ENCODE measurements around the gene ARID1B. TPM values are rescaled to one million over a fixed set of nuclear protein-coding genes. Genes with fewer than 3 reads are reported as not detected.
A peak's percentile ranks its signal among the peaks of the same experiment; 100 is the strongest.

The ARID1B gene
- total and polyA plus RNA-seq, 11 donors, result 15.3 to 76.1 (median 40.7) TPM

- 92 to 93% (median 92%) methylated on average over 10 of the region's 10 CpGs for WGBS, 4 donors
- DNase-seq (no peak), ATAC-seq (no peak)
- Histone ChIP-seq H3K9me3 (no peaks in the 10 kb centered on the region), H3K36me3 (peaks cover 0 to 55% (median 42%) of the 10 kb centered on the region in 9 donors), H3K4me3 (no peak overlapping the region), H3K27me3 (no peaks in the 10 kb centered on the region), H3K27ac (no peak overlapping the region), H3K4me1 (no peaks in the 10 kb centered on the region)
- TF ChIP-seq CTCF (IDR thresholded peaks at IDR 0.05), result no peak
- TF ChIP-seq POLR2A (IDR thresholded peaks at IDR 0.05), result no peak
- intact Hi-C loops (cut with DNase I), result no loop called here
These were observed 432.8 kb downstream of the ARID1B start for GRCh38 chr6:157209865-157210530.

DNA sequence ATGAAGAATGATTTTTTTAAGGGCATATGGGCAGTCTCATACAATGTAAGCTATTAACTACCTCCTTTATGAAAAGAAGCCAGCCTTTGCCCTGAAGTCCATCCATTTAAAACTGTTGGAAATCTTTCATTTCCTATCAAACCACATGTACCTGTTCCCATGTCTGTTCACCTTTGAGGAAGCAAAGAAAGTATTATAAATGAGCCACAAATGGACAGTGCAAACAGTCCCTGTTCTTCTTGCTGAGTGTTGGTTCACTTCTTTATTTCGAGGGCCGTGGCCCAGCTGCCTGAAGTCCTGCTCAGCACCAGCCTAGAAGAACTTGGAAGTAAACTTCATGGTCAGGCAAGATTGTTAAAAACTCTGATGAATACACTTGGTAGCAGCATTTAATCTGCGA is 433.8 kb downstream of the ARID1B start:
- H3K4me3 ChIP-seq, result no peak overlapping the region
- H3K36me3 ChIP-seq, result peaks cover 0 to 45% (median 33%) of the 10 kb centered on the region in 9 donors
- H3K27ac ChIP-seq, result no peak overlapping the region
- no peaks in the 10 kb centered on the region for H3K27me3 ChIP-seq
- TF ChIP-seq CTCF (IDR thresholded peaks at IDR 0.05) (no peak), POLR2A (IDR thresholded peaks at IDR 0.05) (no peak)
- no peak for ATAC-seq
- intact Hi-C loops (cut with DNase I), result no loop called here
- 90 to 100% (median 98%) methylated on average over 3 of the region's 3 CpGs for WGBS, 4 donors
- no peaks in the 10 kb centered on the region for H3K4me1 ChIP-seq
- DNase-seq, result no peak
- no peaks in the 10 kb centered on the region for H3K9me3 ChIP-seq

- intact Hi-C loops (cut with DNase I), result no loop called here
- no peaks in the 10 kb centered on the region for H3K27me3 ChIP-seq
- peak in 1 of 5 donors; percentile 51 for DNase-seq
- whole genome bisulfite sequencing, 4 donors, result 81 to 84% (median 83%) methylated on average over 11 of the region's 11 CpGs
- no peak overlapping the region for H3K27ac ChIP-seq
- no peaks in the 10 kb centered on the region for H3K9me3 ChIP-seq
- TF ChIP-seq POLR2A (IDR thresholded peaks at IDR 0.05) (no peak), CTCF (IDR thresholded peaks at IDR 0.05) (no peak)
- H3K4me3 ChIP-seq, result no peak overlapping the region
- peak in 2 of 4 donors; percentile 16 to 22 for ATAC-seq
- H3K4me1 ChIP-seq, result no peaks in the 10 kb centered on the region
- H3K36me3 ChIP-seq, result peaks cover 0 to 37% (median 24%) of the 10 kb centered on the region in 9 donors
These were observed 434.7 kb downstream of the ARID1B start for GRCh38 chr6:157211603-157212455.

DNA sequence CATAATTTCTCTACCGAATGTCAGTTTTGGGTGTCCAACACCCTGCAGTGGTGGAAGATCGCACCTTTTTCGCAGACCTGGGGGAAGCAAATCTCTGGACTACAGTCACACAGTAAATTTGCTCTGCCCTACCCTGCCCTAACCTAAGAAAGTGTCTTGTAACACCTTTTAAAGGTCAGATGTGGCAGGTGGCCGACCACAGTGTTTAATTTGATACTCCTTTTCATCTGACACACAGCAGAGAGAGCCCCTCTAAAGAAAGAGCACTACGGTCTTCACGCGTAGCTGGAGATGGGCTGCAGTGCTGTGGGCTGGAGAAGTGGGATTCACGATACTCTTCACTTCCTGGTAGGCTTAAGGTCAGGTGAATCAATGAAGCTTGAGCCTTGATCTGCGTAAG is 436.2 kb downstream of the ARID1B start:
- no peak for TF ChIP-seq POLR2A (IDR thresholded peaks at IDR 0.05)
- TF ChIP-seq CTCF (IDR thresholded peaks at IDR 0.05), result no peak
- intact Hi-C loops (cut with DNase I), result no loop called here
- H3K4me3 ChIP-seq, result no peak overlapping the region
- H3K4me1 ChIP-seq, result no peaks in the 10 kb centered on the region
- WGBS, 4 donors, result 89 to 97% (median 95%) methylated on average over 9 of the region's 9 CpGs
- peaks cover 0 to 21% (median 11%) of the 10 kb centered on the region in 9 donors for H3K36me3 ChIP-seq
- ATAC-seq (no peak), DNase-seq (no peak)
- H3K9me3 ChIP-seq, result no peaks in the 10 kb centered on the region
- no peaks in the 10 kb centered on the region for H3K27me3 ChIP-seq
- no peak overlapping the region for H3K27ac ChIP-seq
